ENCODE measurements around the gene SYT17.

DNA sequence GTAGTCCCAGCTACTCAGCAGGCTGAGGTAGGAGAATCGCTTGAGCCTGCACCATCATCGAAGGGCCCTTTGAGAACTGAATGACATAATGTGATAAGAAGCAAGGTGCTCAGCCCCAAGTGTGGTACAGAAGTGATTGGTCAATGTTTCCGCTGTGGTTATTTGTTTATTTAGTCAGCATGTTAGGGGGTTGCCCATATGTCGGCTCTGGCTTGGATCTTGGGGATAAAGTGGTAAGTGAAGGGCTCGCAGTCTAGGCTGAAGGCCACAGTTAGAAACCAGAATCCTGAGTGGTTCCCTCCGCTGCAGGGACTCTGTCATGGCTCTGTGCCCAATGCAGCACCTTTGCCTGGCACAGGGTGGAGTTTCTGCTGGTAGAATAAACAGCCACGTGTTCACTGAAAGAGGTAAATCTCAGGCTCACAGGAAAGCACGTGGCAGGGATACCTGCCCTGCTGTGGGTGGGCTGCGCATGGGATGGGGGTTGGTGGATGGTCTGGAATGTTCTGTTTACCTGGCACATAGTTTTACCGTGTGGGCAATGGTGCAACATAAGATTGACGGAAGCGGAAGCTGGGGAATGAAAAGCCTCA, 35.4 kb downstream of the SYT17 start:
- TF ChIP-seq CTCF (IDR thresholded peaks at IDR 0.05; ENCODE audit: low read depth, low read length) (no peak), EZH2phosphoT487 (IDR thresholded peaks at IDR 0.05; ENCODE audit: low read depth) (no peak)

All from OCI-LY3 (cell line).